GM18499 (cell line): ENCODE data around the gene TRIM29.

Experiments used
- ATAC-seq: cut with Tn5 transposase; IDR thresholded peaks from one replicate; pipeline ENCODE4 v1.9.1; 2021; ENCODE audit warnings: moderate number of reproducible peaks; ENCODE audit not compliant: insufficient read depth, unreplicated experiment

The TRIM29 gene

DNA sequence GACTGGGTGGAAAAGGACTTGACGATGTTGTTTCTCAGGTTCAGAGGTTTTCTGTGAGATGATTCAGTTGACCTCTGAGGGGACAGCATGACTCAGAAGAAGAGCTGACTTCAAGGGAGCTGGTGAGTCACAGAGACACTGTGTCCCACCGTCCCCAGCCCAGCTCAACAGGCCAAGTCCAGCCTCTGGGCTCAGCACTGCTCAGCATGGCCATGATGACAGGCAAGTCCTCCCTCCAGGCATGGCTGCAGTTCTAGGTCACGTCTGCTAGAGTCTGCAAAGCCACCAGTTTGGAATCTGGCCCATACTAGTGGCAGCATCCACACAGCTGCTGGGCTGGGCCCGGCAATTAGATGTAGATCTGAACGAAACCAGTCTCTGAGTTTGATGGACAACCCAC lies 12.9 kb downstream of the TRIM29 start:
- ATAC-seq: no peak

- no peak for ATAC-seq
Measured at GRCh38 chr11:120124355-120124754, 13.6 kb downstream of the TRIM29 start.

- ATAC-seq: no peak
Measured at GRCh38 chr11:120123946-120124345, 14.0 kb downstream of the TRIM29 start.

GRCh38 chr11:120122924-120123683 lies 14.8 kb downstream of the TRIM29 start:
- no peak for ATAC-seq

- ATAC-seq: no peak
Measured at GRCh38 chr11:120121914-120122473, 15.9 kb downstream of the TRIM29 start.

DNA sequence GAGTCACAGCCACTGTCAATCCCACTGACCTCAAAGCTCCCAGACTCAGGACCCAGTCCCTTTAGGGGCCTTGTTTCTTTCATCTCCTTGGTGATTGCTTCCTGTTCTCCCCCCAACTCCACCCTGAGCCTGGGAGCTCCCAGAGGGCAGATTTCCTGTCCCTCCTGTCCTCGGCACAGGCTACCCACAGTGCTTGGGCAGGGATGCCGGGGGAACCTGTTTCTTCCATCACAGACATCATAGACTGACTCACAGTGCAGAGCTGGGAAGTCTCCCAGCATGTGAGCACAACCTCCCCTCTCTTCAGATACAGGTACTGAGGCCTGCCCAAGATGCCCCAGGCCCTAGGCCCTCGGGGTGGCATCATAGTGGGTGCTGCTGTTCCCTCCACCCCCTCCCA lies 16.6 kb downstream of the TRIM29 start:
- ATAC-seq: no peak

- ATAC-seq: no peak
Measured at GRCh38 chr11:120120805-120121335, 17.0 kb downstream of the TRIM29 start.

DNA sequence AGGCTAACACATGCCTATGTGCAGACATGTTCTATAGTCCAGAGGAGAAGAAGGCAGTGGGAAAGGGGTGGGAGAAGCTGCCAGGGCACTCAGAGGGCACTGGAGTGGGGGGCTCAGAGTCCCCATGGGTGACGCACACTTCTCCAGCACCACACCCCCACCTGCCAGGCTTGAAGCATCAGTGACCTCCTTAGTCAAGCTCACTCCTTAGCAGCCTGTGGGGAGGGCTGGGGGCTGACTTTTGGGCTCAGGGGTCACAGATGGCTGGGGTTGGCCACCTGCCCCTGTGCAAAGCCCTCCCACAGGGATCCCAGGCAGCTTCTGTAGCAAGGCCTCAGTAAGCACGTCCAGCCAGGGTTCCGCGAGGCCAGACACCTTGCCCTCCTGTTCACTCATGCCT lies 18.8 kb downstream of the TRIM29 start:
- no peak for ATAC-seq

- no peak for ATAC-seq
Measured at GRCh38 chr11:120117991-120118390, 19.9 kb downstream of the TRIM29 start.

DNA sequence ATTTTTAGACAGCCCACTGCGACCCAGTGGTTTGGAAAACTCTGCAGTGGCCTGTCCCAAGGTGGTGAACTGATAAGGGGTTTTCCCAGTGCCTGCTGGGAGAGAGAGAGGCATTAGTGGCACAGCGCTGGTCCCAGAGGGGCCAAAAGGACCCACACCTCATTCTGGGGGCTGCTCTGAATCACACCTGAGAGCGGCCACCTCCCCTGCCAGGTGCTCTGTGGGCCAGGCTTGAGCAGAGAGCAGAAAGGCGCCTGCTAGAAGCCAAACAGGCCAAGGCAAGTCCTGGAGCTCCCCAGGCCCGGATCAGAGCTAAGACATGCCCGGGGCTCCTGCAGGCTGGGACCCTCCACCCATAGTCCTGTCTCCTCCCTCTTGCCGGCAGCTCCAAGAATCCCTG lies 20.9 kb downstream of the TRIM29 start:
- ATAC-seq: no peak

DNA sequence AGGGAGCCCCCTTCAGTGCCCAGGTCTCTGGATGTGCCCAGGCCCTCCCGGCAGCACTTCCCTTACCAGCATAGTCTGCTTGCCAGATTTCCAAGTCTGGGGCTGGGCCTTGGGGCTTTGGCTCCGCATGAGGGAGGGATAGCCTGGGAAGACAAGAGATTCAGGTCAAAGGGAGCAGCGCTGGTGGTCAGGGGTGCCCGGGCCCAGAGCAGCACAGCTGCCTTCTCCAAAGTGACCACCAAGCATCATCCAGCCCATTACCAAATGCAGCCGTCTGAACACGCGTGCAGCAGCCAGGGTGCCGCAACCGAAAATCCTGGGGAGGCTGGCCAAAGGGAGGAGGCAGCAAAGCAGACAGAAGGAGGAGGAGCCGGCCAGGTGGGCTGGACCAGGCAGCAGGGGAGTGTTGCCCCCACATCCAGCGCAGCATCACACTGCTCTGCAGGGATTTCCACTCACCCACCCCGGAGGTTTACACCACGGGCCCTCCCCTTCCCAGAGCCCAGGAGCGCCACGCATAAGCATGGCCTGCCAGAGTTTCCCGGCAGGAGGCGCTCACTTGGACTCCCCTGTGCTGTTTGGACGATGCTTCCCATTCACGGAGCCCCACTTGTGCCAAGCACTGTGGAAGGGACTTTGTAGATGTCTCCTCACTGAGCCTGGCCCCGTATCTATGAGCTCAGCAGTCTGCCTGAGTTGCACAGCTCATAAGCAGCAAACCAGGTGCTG lies 22.5 kb downstream of the TRIM29 start:
- no peak for ATAC-seq

GRCh38 chr11:120112174-120112796 lies 25.6 kb downstream of the TRIM29 start:
- ATAC-seq: no peak

DNA sequence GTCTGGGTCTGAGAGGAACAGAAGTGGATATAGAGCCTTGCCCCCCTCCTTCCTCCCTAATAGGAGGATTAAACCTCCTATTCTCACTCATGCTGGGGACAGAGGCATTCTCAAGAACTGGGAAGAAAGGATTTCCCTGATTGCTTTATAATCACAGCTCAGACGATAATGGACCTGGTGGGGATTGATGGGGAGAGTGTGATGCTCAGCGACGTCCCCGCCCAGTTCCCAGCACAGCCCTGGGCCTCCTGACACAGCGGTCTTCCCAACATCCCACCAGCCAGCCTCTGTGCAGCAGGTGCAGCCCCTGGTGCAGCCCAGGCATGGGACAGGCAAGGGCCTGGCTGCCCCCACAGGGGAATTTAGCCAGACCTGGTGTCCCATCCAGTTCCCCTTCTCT lies 28.4 kb downstream of the TRIM29 start:
- no peak for ATAC-seq

DNA sequence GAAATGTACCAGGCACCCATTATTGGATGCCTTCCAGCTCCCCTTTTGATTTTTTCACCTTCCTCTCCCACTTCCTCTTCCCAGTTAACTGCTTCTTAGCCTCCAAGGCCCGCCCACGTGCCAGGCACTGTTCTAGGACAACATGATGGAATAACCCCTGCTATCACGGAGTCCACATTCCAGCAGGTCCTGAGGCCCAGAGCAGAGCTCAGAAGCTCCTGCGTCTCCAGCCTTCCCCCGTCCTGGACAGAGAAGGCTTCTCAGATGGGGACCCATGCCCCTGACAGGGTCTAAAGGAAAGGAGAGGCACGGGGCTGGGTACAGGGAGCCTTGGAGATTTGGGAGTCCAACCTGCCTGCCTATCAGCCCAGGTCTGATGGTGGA lies 29.1 kb downstream of the TRIM29 start:
- ATAC-seq: no peak

DNA sequence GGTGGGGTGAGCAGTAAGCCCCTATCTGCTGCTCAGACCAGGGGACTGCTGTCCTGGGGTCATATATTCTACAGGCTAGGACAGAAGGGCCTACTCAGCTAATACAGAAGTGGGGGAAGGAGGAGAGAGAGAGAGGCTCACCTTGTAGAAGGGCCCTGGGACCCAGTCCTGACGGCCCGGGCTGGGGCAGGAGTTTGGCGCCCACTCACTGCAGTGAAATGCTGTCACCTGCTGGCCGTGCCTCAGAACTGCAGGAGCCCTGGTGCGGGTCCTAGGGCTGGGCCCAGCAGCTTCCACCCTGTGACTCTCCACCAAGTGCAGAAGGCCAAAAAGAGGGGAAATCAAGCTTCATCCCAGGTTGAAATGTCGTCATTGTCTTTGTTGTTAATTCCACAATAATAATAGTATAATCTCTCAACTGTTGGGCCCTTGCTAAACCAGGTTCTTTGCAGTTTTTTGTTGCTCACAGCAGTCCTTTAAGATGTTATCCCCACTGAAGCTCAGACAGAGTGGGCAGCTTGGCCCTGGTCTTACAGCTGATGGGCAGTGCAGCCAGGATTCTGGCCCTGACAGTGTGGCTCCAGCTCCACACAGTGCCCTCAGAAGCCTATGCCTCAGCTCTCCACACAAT lies 29.6 kb downstream of the TRIM29 start:
- no peak for ATAC-seq

DNA sequence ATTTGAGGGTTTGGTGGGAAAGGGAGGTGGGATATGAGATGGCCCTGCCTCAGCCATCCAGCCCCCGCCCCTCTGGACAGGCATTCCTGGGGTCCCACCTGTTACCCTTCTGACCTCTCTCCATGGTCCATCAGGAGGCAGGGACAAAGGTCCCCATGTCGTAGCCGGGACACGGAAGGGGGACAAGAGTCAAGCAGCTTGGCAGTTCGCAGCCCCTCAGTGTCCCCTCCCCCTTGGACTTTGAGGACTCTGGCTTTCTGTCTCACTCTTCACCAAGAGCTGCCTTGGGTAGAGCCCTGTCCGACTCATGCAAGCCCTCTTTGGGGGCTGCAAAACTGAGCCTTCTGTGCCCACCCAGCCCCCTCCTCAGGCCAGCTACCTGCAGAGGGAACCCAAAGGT lies 30.2 kb downstream of the TRIM29 start:
- no peak for ATAC-seq

- no peak for ATAC-seq
Measured at GRCh38 chr11:120106354-120107150, 31.4 kb downstream of the TRIM29 start.

DNA sequence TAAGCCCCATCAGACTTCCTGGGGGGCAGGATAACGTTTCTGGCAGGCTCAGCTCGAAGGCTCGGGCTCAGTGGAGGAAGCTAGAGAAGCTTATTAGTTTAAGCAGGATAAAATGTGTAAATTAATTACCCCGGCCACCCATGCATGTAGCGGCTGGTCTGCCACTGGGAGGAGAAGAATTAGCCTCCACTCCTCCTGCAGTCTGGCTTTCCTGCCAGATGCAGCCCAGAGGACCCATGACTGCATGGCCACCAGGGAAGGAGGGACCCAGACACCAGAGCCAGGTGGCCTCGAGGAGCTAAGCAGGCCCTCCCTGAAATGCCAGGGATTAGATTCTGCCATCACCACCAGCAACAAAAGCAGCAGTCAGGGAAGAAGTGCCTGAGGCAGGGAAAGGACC lies 32.3 kb downstream of the TRIM29 start:
- no peak for ATAC-seq

GRCh38 chr11:120104041-120104565 lies 33.8 kb downstream of the TRIM29 start:
- ATAC-seq: no peak

DNA sequence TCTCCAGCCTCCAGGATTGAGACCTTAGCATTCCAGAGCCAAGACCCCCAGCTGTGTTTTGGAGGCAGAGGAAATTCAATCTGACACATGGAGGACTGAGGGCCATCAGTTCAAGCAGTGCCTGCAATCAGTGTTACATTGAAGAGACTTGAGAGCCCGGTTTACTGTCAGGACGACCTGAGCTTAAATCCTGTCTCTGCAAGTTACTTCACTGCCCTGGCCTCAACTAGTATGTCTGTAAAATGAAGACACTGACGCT lies 35.1 kb downstream of the TRIM29 start:
- no peak for ATAC-seq
